Occipital lobe (tissue), 2 donors: ENCODE measurements around the gene ANXA3. TPM values are rescaled to one million over a fixed set of nuclear protein-coding genes. Genes with fewer than 3 reads are reported as not detected.
"Not testable (repeated sequence)": the region's sequence is repeated elsewhere in the genome, so short reads cannot be mapped to it uniquely, and the experiment has no call there.

Experiments used
- DNase-seq: peaks from one replicate; lab custom pipeline; 2025; lab: John Stamatoyannopoulos, UW
- total RNA-seq: library from RNA; depleted of rRNA; stranded (reverse); fragments of >200 nt; gene quantifications from one replicate; pipeline ENCODE4 v1.2.3, GENCODE V29; 2014

ANXA3 gene
- 5.1 TPM for total RNA-seq

- DNase-seq, result no peak
Observed at GRCh38 chr4:78551420-78552351, at the start of gene ANXA3. Gene ANXA3 (plus strand): TSS chr4:78551770. CDS start chr4:78554474, 2,704 bp downstream.

GRCh38 chr4:78506260-78506659 is 45.3 kb upstream of the ANXA3 start:
- not testable (repeated sequence) for DNase-seq

- no peak for DNase-seq
Observed at GRCh38 chr4:78509043-78509442, 42.5 kb upstream of the ANXA3 start.

DNA sequence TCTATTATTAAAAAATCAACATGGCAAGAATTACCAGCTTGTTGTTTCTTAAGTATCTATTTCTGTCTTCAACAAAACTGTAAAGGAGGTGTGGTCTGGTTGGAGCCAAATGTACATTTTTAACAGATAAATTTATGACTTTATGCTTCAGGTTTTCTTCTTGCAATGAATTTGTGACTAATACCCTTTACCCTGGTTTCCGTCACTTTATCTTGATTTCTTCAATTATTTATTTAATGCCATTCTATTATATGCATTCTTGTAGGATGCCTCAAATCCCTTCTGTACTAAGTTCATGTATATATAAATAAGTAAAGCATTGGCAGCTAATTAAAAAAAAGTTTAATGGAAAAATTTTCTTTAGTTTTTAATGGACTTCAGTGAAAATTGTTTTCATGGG is 41.5 kb upstream of the ANXA3 start:
- DNase-seq, result no peak

DNA sequence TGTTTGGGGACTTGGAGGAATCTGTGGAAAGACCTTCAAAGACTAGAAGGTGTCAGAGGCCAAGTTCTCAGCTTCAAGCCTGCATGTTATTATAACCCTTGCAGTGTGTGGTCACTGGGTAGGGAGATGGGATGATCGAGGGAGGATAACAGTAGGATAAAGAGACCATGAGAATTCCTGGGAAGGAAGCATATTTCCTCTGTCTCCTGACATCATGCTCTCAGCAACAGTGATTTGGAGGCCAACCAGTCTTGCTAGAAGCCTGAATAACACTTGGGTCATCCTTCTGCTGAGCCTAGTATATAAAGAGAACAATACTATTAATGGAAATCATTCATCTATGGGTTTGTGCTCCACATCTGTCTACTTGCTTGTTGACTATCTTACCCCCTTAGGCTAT is 40.9 kb upstream of the ANXA3 start:
- DNase-seq, result no peak

DNA sequence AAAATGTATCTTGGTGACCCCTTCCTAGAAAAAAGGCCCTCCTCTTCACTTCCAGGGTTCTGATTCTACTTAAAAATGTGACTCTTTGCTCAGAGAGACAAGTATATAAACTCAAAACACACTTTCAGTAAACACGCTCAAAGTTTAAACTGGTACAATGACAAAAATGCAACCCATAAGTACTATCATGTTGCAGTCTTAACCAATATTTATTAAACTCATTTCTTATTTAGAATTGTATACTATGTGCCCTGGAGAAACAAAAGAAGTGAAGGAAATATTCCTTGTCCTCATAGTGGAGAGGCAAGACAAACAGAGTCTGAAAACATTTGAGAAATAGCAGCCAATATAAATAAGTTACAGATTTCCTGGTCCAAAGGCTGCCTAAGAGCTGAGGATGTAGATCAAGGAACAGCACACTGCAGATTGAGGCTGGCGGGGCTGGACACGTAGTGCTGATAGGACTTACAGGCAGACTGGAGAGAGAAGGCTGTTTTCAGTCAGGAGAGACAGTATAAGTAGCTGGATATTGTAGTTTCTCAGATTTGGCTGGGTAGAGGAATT is 39.1 kb upstream of the ANXA3 start:
- no peak for DNase-seq

GRCh38 chr4:78513411-78513975 is 38.1 kb upstream of the ANXA3 start:
- no peak for DNase-seq

DNA sequence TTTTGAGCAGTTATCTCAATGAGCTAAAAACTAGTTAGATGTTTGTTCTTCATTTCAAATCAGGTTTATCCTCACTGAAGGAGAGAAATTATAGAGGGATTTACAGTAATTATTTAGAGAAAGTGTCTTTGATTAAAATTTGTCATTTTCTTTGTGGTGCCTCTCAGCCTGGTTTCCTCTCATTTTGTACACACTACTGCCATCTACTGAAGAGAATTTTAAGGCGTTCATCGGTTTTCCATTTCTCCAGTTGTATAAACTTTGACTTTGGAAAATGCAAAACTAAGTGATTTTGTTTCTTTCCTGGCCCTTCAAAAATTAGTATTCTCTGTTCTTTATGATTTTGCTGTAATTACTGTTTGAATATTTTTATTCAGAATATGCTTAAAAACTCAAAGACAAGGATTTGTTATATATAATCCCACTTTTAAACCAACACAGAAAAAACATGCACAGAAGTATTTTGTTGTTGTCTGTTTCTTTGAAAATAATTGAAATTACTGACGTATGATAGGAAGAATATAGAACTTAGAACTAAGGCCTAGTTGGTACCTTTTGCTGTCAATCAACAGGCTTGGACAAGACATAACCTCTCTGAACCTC is 34.4 kb upstream of the ANXA3 start:
- DNase-seq, result no peak

DNA sequence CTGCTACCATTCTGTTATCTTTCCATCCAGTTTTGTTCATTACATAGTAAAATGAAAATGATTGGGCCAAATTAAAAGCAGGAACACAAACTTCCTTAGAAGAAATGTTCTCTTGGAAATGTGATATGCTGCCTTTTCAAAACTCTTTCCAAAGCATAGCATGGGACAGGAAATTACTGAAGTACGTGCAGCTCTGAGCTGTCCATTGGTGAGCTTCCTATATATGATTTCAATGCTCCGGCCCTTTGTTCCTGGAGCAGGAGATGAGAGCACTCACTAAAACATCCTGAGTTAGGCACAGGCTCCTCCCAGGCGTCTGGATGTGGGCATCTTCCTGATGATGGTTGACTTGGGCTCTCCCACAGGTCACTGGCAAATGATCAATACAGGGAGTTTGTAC is 33.0 kb upstream of the ANXA3 start:
- DNase-seq, result no peak

- DNase-seq, result no peak
Observed at GRCh38 chr4:78519962-78520361, 31.6 kb upstream of the ANXA3 start.

DNA sequence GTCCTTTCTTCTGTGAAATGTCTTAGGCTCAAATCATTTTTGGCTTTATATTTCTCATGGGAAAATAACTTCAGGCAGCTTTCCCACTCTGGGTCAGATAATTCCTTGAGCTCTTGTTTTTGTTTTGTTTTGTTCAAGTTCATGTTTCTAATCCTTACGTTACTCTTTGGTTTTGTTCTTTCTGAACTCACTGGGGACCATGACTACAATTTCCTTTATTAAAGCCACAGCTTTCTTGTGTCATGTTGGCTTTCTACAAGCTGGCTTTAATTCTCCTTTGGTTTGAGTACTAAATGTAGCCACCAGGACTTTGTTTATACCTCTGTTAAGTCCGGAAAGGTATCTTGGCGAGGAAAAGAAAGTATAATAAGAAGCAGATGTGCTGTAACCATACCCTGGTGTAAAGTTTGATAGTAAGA is 30.8 kb upstream of the ANXA3 start:
- no peak for DNase-seq

GRCh38 chr4:78524009-78524408 is 27.6 kb upstream of the ANXA3 start:
- DNase-seq, result no peak

GRCh38 chr4:78525559-78525958 is 26.0 kb upstream of the ANXA3 start:
- no peak for DNase-seq

DNA sequence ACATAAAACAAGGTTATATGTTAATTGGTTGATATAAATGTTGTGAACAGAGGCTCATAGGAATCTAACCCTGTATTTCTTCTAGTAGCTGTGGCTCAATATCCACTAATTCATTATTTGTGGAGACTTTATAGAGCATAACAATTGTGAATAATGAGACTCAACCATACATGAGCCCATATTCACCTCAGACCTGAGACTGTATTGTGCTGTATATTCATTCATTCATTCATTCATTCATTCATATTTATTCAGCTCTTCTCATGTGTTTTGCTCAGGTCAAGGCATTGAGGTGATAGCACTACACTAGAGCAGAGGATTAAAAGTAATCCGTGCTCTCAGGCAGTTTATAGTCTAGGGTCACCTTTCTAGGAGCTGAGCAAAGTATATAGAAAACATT is 24.5 kb upstream of the ANXA3 start:
- no peak for DNase-seq

GRCh38 chr4:78527555-78527954 is 24.0 kb upstream of the ANXA3 start:
- DNase-seq, result no peak

DNA sequence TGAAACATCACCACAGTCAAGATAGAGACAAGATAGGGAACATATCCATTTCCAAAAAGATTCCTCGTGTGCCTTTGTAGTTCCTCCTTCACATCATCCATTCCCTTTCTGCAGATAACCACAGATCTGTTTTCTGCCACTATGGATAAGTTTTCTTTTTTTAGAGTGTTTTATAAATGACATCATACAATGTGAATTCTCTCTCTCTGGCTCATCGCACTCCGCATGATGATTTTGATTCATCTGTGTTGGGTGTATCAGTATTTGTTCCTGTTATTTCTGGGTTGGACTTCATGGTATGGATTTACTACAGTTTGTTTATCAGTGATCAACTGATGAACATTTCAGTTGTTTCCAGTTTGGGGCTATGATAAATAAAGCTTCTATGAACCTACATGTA is 23.2 kb upstream of the ANXA3 start:
- no peak for DNase-seq

DNA sequence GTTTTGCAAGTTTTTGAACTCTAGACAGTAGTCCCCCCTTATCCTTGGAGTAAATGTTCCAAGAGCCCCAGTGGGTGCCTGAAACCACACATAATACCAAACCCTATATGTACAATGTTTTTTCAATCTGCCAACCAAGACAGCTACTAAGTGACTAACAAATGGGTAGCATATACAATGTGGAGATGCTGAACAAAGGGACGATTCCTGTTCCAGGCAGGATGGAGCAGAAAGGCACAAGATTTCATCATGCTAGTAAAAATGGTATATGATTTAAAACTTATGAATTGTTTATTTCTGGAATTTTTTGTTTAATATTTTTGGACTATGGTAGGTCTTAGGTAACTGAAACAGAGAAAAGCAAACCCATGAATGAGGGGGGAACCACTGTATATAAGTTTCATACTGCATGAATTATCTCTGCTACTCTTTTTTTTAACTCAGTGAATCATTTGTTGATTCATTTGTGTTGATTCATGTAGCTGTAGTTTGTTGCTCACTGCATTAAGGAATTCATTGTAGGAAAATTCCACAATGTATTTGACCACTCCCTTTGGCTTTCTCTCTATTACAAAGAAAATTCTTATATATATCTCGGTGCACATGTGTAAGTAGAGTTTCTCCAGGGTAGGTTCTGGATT is 21.9 kb upstream of the ANXA3 start:
- DNase-seq, result no peak

DNA sequence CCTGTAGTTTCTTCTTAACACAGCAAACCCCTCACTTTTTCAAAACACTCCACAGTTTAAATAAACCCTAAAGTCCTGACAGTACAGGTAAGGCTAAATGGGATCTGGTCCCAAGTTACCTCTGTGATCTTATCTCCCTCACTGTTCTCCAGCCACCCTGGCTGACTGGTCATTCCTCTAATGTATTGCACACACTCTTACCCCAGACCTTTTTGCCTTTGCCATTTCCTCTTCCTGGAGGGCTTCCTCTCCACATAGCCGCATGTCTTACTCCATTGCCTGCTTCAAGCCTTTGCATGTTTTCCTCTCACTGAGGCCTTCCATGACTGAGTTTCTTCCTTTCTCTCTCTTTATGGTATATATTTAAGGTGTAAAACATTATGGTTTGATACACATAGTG is 19.5 kb upstream of the ANXA3 start:
- DNase-seq, result no peak

DNA sequence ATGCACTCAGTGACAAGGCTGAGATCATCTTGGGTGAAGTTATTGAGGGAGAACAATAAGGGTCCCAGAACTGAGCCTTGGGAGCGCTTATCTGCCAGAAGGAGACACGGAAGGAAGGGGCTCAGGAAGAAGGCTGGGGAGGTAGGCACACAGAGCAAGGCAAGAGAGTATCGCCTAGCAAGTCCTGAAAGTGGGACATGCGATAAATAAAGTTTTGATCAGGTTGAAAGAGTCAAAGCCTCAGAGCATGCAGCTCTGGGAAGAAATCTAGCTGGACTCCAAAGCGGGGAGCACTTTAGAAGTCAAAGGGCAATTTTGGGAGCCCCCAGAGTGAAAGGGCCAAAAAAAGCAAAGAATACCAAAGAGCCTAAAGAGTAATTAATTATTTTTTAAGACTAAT is 17.7 kb upstream of the ANXA3 start:
- DNase-seq, result no peak

- DNase-seq, result no peak
Observed at GRCh38 chr4:78534286-78534955, 17.1 kb upstream of the ANXA3 start.

DNA sequence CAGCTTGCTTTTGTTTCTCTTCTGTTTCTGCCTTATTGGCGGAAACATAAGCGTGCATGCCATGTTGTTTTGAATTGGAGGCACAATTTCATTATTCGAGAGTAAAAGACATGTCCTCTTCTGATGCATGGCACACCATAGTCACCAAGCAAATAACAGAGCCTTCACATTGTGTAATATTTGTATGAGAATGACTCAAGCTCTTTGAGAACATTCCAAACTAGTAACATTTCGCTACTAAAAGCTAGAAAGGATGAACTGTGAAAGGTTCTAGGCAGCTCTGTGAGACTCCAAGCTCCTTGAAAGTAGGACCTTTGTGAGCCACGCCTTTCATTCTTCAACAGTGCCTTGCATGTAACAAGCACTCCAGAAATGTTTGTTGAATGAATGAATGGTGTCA is 9.2 kb upstream of the ANXA3 start:
- DNase-seq, result no peak
